ENCODE data around the gene SERPINA6. TPM values are rescaled to one million over a fixed set of nuclear protein-coding genes. Genes with fewer than 3 reads are reported as not detected.
"Not testable (repeated sequence)": the region's sequence is repeated elsewhere in the genome, so short reads cannot be mapped to it uniquely, and the experiment has no call there.

The SERPINA6 gene
- total RNA-seq, 1 donor from 2014 or later, result not detected

DNA sequence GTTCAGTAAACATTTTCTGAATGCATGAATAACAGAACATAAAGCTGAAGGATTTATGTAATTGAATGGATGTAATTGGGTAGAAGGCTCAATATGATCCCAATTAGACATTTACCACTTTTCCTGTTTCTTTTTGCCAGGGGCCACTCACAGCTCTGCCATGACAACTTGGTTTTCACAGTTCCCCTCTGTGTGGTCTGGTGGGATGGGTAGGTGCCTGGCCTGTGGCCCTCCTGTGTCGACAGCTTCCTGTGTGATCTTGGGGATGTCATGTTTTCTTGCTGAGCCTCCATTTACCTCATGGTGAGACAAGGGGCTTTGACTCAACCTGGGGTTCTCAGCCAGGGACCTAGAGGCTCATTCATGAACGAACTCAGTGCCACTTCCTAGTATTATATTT lies 17.5 kb downstream of the SERPINA6 start:
- no peak for DNase-seq
- intact Hi-C loops (cut with DNase I), result no loop called here
- ATAC-seq (ENCODE audit: poor library complexity), result no peak

- DNase-seq (no peak), ATAC-seq (ENCODE audit: poor library complexity) (no peak)
- intact Hi-C loops (cut with DNase I), result no loop called here
Measured at GRCh38 chr14:94304243-94304642, 18.9 kb downstream of the SERPINA6 start.

DNA sequence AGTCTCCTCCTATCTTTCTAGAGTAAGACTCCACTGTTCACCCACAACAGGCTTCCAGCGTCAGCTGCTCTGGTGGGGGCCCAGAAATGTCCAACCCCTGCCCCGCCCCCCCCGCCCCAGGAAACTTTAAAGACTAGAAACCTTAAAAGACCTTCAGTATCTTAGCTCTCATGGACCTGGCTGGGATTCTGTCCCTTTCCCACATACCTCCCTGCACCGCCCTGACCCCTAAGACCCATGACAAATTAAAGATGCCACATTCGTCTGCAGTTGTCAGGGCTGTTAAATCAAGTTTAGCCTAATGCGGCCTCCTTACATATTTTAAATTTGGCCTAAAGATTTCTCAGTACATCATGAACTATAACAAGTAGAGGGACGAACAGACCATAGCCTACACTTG lies 20.0 kb downstream of the SERPINA6 start:
- DNase-seq (no peak), ATAC-seq (ENCODE audit: poor library complexity) (no peak)
- intact Hi-C loops (cut with DNase I), result no loop called here

GRCh38 chr14:94298130-94298529 lies 25.0 kb downstream of the SERPINA6 start:
- intact Hi-C loops (cut with DNase I), result no loop called here
- DNase-seq (no peak), ATAC-seq (ENCODE audit: poor library complexity) (no peak)

GRCh38 chr14:94296181-94296545 lies 27.0 kb downstream of the SERPINA6 start:
- DNase-seq; ATAC-seq (ENCODE audit: poor library complexity); intact Hi-C loops (cut with DNase I): not testable (repeated sequence)

DNA sequence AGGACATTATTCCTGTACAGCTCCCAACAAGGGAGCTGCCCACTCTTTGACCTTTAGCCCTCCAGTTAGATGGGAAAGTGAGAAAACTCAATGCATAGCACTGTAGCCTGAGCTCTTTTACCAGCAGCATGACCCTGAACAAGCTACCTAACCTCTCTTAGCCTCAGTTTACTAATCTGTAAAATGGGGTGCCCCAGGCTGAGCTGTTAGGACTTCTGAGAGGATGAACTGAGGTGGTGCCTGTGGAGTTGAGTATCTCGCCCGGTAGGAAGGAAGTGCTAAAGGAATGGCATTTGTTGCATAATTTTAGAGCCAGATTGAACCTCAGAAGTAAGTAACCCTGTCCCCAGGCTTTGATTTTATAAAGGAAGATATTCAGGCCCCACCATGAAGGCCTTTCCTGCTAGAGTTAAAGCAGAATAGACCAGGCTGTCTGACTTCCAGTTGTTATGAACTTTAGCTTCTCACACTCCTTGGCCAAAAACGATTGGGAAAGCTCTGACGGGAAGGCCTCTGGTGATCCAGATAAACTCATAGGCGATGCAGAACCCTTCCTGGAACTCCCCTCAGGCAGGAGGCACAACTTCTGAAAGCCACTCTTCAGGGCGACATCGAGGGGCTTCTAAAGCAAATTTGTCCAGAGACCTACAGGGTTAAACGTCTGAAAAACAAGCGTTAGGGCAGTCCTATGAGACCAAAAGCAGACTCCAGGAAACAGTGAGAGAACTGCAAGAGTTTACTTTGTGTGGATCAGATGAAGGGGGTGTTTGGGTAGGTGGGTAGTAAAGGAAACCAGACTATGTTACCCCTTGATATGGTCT lies 27.6 kb downstream of the SERPINA6 start:
- DNase-seq, result no peak
- no peak for ATAC-seq (ENCODE audit: poor library complexity)
- intact Hi-C loops (cut with DNase I), result no loop called here

GRCh38 chr14:94293578-94293924 lies 29.6 kb downstream of the SERPINA6 start:
- DNase-seq (no peak), ATAC-seq (ENCODE audit: poor library complexity) (no peak)
- intact Hi-C loops (cut with DNase I), result no loop called here

- DNase-seq, result no peak
- no peak for ATAC-seq (ENCODE audit: poor library complexity)
- intact Hi-C loops (cut with DNase I), result no loop called here
Measured at GRCh38 chr14:94292872-94293577, 30.1 kb downstream of the SERPINA6 start, which contains the start of gene SERPINA10. Gene SERPINA10 (minus strand): TSS chr14:94293268. CDS start chr14:94290593, 2,675 bp downstream.

DNA sequence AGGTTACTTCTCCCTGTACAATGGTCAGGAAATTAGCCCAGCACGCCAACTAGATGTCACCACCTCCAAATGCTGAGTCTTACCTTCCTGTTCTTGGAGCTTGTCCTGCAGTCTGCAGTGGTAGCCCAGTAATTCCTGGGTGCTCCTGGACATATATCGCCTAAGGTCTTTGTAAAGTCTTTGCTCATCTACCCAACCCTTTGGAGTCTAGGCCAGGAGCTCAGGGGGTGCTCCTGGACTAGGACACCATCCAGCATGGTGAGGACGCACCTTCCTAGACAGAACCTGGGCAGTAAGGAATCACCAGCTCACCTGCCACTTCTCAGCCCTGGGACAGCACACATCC lies 30.6 kb downstream of the SERPINA6 start:
- DNase-seq, result no peak
- ATAC-seq (ENCODE audit: poor library complexity), result no peak
- intact Hi-C loops (cut with DNase I), result no loop called here

GRCh38 chr14:94291906-94292525 lies 31.1 kb downstream of the SERPINA6 start:
- ATAC-seq (ENCODE audit: poor library complexity), result no peak
- intact Hi-C loops (cut with DNase I), result no loop called here
- no peak for DNase-seq

DNA sequence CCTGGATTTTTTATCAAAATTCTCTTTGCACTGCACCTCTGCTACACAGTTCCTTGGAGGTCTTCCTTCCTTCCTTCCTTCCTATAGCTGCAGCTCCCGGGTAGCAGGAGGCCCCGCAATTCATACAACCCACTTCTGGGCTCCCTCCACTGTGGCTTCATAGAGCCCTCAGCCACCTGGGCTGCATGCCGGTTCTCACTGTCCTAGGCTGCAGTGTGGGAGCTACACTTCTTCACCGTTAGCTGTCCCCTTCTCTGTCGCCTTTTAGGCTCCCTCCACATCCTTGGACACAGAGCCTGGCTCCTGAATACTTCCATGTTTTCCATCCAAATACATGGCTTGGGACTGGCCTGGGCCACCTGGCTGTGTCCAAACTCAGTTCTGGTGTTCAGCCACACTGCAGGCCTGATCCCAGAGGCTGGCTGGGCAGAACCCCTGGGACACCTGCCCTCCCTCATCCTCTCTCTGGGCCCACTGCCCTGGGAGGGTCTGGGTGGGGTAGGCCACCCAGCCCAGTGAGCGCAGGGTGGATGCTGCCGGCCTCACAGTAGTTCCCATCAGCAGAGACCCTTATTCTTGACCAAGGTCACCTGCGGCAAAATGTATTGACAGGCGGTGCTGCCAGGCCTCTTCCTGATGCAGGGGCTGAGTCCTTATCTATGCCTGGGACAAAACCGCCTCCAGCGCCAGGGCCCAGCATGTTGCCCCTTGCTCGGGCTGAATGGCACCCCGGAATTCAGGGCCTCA lies 31.8 kb downstream of the SERPINA6 start:
- intact Hi-C loops (cut with DNase I), result no loop called here
- ATAC-seq (ENCODE audit: poor library complexity) (no peak), DNase-seq (no peak)

DNA sequence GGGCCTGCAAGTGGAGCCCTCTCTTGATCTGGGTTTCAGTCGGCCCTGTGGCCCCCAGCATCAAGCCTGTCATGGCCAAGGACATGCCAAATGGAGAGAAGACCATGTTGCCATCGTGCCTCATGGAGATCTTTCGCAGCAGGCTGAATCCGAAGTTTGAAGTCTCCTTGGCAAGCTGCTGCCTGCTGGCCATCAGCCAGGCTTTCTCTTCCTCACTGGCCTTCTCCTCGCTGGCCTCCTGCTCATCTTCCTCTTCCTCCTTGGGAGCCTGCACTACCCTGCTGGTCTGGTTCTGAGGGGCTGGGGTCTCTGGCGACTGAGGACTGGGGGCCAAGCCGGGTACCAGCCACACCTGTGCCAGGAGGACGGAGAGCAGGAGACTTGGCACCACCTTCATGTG lies 32.9 kb downstream of the SERPINA6 start:
- DNase-seq (no peak), ATAC-seq (ENCODE audit: poor library complexity) (no peak)
- intact Hi-C loops (cut with DNase I), result no loop called here

DNA sequence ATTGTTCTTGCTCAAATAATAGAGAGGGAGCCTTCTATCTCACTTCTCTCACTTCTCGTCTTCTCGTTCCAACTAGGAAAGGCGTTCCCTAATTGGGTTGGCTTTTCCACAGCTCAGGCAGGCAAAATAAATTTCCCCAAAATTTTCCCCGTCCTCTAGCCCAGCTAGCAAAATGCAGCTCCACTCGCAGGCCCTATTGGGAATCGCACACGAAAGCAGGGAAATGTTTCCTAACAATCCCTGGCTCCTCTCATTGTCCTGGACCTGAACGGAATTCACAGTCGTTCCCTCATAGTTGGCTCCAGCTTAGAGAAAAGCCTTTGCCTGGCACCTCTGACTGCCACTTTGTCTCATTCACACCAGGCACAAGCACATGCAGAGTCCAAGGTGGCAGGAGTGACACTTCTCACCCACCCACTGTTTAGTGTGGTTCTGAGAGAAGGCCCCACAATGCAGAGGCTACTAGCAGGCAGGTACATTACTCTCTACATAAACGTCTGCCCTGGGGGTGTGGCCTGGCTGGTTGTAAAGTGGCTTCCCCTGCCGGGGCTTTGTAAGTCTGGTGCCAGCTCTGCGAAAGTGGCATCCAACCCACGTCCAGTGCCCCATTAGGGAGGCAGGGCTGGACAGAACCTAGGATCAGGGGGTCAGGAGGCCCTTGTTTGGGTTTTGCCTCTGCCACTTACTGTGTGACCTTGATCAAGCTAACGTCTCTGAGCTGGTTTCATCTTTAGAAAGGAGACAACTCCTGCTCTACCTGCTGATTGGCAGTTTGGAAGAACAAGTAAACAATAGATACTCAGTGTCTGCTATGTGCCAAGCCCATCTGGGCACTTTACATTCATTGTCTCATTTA lies 34.3 kb downstream of the SERPINA6 start:
- DNase-seq (no peak), ATAC-seq (ENCODE audit: poor library complexity) (peak; percentile 29)
- intact Hi-C loops (cut with DNase I), result no loop called here

GRCh38 chr14:94285158-94285557 lies 38.0 kb downstream of the SERPINA6 start:
- DNase-seq, result no peak
- no peak for ATAC-seq (ENCODE audit: poor library complexity)
- intact Hi-C loops (cut with DNase I), result no loop called here

- no peak for DNase-seq
- ATAC-seq (ENCODE audit: poor library complexity), result no peak
- intact Hi-C loops (cut with DNase I), result no loop called here
Measured at GRCh38 chr14:94284221-94284620, 38.9 kb downstream of the SERPINA6 start.

DNA sequence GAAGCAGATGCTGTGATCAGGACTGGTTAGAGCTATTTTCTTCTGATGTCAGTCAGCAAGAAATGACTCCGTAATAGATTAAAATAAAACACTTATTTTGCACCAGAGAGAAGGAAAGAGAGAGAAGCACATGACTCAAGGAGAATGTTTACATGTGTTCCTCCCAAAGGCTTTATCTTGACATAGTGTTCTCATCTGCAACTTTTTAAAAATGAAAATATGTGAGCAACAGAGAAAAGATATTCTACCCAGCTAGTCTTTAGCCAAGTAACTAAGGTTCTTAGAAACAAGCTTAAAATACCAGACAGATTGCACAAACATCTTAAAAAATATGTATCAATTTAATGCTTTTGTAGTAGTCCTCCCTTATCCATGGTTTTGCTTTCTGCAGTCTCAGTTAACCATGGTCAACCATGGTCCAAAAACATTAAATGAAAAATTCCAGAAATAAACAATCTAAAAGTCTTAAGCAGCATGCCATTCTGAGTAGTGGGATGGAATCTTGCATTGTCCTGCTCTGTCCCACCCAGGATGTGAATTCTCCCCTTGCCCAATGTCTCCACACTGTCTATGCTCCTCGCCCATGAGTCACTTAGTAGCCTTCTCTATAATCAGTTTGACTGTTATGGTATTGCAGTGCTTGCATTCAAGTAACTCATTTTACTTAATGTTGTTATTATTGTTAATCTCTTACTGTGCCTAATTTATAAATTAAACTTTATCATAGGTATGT lies 40.0 kb downstream of the SERPINA6 start:
- intact Hi-C loops (cut with DNase I), result no loop called here
- DNase-seq, result no peak
- ATAC-seq (ENCODE audit: poor library complexity), result no peak

DNA sequence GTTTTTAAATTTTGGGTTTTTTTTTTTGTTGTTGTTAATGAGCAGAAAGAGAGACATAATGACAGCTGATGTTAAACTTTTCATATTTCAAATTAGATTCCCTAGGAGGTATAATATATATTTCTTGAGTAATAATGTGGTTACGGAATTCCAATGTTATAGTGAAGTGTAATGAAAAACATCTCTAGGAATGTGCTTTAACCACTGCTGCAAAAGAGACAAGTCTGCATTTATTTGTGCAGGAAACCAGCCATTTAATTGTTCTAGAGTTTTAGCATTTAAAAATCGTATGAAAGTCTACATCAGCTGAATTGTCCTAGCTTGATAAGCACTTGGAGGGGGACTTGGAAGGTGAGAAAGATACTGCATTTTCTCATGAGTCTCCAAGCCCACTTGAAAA lies 44.4 kb downstream of the SERPINA6 start:
- intact Hi-C loops (cut with DNase I), result no loop called here
- ATAC-seq (ENCODE audit: poor library complexity), result no peak
- DNase-seq, result no peak
